NCI-H1092 (cell line): ENCODE data around the gene EP400.

Experiments
- DNase-seq: peaks from one replicate; lab custom pipeline; 2025; lab: John Stamatoyannopoulos, UW

The EP400 gene

DNA sequence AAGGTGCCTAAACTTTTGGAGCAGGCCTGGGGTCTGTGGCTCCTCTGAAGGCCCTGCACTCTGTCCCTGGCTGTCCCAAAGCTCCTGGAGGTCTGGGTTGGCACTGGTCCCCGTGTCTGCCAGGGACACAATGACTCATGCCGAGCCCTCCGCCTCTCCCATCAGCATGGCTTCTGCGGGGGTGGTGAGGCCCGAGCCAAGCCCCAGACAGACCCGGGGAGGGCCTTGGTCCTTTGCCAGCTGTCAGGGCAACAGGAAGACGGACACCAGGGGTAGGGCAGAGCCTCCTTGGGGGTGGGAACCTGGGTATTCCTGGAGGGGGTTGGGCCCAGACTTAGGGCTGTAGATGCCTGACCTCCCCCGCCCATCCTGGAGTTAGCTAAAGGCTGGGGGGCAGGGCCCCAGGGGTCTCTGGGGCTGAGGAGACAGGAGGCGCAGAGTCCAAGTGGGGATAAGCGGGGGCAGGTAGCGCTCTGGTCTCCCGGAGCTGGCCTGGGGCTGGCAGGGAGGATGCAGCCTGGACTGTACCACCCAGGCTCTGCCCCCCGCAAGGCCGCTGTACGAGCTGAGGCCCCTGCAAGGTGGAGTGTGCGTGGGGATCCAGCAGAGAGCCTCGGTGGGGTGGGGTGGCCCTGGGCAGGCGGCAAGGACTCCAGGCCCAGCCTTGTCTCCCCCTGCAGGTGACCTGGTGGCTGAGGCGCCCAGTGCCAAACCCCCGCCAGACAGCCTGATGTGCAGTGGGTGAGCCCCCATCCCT lies 37.0 kb upstream of the EP400 start:
- no peak for DNase-seq

GRCh38 chr12:131913666-131914065 lies 36.1 kb upstream of the EP400 start:
- no peak for DNase-seq

DNA sequence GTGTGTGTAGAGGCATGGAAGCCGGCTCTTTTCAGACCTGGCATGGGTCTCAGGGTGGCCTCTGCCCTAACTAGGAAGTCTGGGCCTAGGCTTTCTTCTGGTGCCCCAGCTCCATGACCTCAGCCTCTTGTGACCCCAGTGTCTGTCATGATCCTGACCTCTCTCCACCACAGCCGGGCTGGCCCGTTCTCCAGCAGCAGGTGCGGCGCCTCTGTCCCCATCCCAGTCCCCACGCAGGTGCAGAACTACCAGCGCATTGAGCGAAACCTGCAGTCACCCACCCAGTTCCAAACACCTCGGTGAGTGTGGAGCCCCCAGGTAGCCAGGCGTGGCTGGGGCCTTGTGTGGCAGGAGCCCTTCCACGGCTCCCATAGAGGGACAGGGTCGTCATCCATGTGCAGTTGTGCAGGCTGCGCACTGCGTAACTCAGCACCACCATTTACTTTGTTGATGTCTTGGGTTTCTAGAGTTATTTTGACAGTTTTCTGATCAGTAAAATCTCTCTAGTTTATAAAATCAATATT lies 35.5 kb upstream of the EP400 start:
- no peak for DNase-seq

- no peak for DNase-seq
Observed at GRCh38 chr12:131915000-131915689, 34.6 kb upstream of the EP400 start.

GRCh38 chr12:131915823-131916222 lies 33.9 kb upstream of the EP400 start:
- DNase-seq = no peak

GRCh38 chr12:131916306-131917138 lies 33.2 kb upstream of the EP400 start:
- DNase-seq = no peak

GRCh38 chr12:131917139-131917710 lies 32.5 kb upstream of the EP400 start:
- DNase-seq = no peak

DNA sequence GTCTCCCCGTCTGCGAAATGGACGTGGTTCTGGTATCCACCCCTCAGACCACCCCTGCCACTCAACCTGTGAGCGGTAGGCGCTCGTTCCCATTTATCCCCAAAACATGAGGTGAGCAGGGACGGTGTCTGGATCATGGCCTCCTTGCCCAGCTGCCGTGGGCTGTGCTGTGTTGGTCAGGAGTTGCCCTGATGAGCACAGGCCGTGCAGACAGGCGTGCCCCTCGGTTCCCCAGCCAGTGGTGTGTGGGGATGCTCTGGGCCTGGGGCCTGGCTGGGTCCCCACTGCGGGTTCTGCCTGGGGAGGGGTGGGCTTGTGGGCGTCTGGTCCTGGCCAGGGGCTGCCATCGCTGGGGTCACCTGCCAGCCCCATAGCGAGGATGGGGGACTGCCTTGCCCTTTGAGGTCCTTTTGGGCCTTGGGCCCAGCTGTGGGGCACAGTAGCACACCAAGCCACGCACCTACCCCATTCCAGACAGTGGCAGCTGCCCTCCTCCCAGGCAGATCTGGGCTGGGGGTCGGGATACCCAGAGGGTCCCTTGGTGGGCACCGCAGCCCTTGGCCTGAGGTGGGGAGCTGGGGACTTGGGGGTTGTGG lies 31.9 kb upstream of the EP400 start:
- no peak for DNase-seq

- DNase-seq = no peak
Observed at GRCh38 chr12:131918311-131919050, 31.3 kb upstream of the EP400 start.

DNA sequence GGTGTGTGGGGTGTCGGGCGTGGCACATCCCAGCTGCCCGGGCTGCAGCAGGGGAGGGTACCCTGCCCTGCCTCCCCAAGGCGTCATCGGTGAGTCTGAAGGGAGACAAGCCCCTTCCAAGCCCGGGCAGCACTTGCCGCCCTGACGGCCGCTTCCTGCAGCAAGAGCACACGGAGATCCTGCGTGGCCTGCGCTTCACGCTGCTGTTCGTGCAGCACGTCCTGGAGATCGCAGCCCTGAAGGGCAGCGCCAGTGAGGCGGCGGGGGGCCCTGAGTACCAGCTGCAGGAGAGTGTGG lies 30.7 kb upstream of the EP400 start:
- DNase-seq = no peak

GRCh38 chr12:131919366-131920156 lies 30.2 kb upstream of the EP400 start:
- DNase-seq = no peak

GRCh38 chr12:131920157-131920508 lies 29.6 kb upstream of the EP400 start:
- DNase-seq = no peak

- no peak for DNase-seq
Observed at GRCh38 chr12:131920902-131921840, 28.6 kb upstream of the EP400 start.

DNA sequence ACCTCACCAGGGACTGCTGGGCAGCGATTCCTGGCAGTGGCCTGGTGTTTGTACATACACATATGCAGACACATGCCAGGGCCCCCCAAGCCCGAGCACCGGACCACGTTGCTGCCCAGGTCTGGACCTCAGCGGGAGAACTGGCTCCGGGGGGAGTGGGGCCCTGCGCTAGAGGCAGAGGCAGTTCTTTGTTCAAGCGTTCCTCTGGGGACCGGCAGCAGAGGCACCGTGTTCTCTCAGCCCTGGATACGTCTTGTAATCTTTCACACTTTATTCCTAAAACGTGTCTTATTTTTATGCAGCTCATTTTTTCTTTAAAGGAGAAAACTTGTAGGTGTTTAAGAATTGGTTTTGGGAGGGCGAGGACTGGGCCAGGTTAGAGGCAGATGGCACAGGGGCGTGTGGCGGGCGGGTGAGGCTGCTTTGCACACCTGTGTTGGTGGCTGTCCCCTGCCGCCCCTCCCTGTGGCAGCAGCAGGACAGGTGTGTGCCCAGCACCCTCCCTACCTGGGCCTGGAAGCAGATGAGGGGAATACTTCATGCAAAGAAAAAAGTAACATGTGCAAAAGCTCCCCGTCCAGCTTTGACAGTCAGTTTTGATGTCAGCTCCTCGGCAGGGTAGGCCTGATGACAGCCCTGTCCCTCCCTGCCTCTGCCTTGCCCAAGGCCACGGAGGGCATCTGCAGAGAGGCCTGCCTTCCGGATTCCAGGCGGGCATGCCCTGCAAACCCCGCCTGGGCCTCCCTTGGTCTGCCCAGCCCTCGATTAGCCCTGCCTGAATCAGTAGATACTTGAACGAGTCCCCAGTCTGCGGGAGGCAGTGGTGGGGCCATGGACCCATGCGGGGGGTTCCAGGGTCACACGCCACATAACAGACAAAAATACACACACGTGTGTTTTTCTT lies 27.6 kb upstream of the EP400 start:
- DNase-seq = no peak

- no peak for DNase-seq
Observed at GRCh38 chr12:131922772-131923171, 27.0 kb upstream of the EP400 start.

DNA sequence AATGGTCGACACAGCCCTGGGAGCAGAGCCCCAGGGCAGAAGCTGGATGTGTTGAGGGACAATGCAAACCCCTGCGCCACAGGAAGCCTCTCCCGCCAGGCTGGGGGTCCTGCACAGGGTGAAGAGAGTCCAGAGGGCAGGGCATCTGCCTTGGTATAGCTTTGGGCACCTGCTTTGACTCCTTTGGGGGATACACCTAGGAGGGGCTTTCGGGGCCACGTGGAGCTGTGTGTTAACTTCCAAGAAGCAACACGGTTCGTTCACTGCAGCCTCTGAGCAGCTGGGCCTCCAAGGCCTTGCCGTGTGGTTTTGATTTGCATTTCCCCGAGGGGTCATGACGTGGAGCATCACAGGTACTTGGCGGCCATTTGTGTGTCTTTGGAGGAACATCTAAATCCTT lies 26.5 kb upstream of the EP400 start:
- DNase-seq = no peak

- no peak for DNase-seq
Observed at GRCh38 chr12:131927110-131928079, 22.3 kb upstream of the EP400 start.
